Activated CD8-positive, alpha-beta T cell treated with anti-CD3 and anti-CD28 coated beads for 36 hours (primary cell): ENCODE data around the gene COPS3. TPM values are rescaled to one million over a fixed set of nuclear protein-coding genes. Genes with fewer than 3 reads are reported as not detected.

Experiments
- ATAC-seq: fragments of 200-7000 bp; cut with Tn5 transposase; one replicate; pipeline ENCODE4 v1.10.0; 2021; ENCODE audit warnings: mild to moderate bottlenecking, moderate library complexity
- CTCF ChIA-PET: fragments of 350-600 bp; sonication (Branson Sonifier 250); formaldehyde crosslinking; loops from one replicate; lab custom pipeline; 2021; ENCODE audit warnings: antibody characterized with exemption; lab: Charles Lee
- POLR2A ChIA-PET: fragments of 350-600 bp; sonication (Branson Sonifier 250); formaldehyde crosslinking; loops from one replicate; lab custom pipeline; 2021; ENCODE audit warnings: antibody characterized with exemption; lab: Charles Lee
- DNase-seq: peaks from one replicate; pipeline ENCODE4 v3.0.0-alpha.2; 2020
- H3K27ac Mint-ChIP-seq: one replicate; pipeline ENCODE4 v1.8.0; 2021; ENCODE audit warnings: mild to moderate bottlenecking, mixed read lengths
- H3K27me3 Mint-ChIP-seq: one replicate; pipeline ENCODE4 v1.8.0; 2021; ENCODE audit warnings: mixed read lengths
- H3K36me3 Mint-ChIP-seq: one replicate; pipeline ENCODE4 v1.8.0; 2021; ENCODE audit warnings: low read depth, mixed read lengths
- H3K4me1 Mint-ChIP-seq: one replicate; pipeline ENCODE4 v1.8.0; 2021; ENCODE audit warnings: low read depth, mixed read lengths
- H3K4me3 Mint-ChIP-seq: one replicate; pipeline ENCODE4 v1.8.0; 2021; ENCODE audit warnings: mild to moderate bottlenecking, moderate library complexity, mixed read lengths
- H3K9me3 Mint-ChIP-seq: one replicate; pipeline ENCODE4 v1.8.0; 2021; ENCODE audit warnings: mixed read lengths
- intact Hi-C: fragments of 100-400 bp; cut with micrococcal nuclease; formaldehyde crosslinking; loops from one replicate; pipeline ENCODE4 v1.10.0; 2022
- total RNA-seq, 2 experiments: library from RNA; stranded (reverse); gene quantifications; one replicate each; pipeline ENCODE4 v1.2.3, GENCODE V29; 2021
- TF ChIP-seq, protein P1 (sequence below): fragments of 200-600 bp; IDR thresholded peaks from one replicate; pipeline ENCODE4 v1.8.0; 2022; ENCODE audit warnings: antibody characterized with exemption, mild to moderate bottlenecking

Gene COPS3
- total RNA-seq, 2 experiments from 2014 or later: 91.1 to 99.8 TPM

DNA sequence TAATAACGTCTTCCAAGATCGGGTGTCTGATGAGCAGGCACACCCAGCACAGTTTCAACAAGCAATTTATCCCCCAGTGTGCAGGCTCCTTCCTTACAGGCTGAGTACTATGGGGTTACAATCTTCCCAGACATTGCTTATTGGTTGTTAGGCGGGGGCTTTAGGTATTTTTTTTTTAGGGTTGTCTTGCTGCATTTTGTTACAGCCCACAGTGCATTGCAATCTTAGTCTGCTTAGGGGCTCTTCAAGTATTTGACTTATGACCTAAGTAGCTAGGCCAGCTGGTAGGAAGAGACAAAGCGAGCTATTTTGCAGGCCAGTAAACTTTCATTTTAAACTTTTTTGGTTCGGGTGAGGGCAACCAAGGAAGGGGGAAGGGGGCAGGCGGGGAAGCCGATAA lies 80.7 kb downstream of the COPS3 start:
- ChIA-PET POLR2A (interaction anchor here (0.6 to 1.4 kb wide), 4 partner anchors 9 to 72 kb away, joined by 3 read pairs; no protein-coding TSS in a partner anchor), CTCF (interaction anchor here (0.7 kb wide), 1 partner anchor 10 kb away, joined by 3 read pairs; no protein-coding TSS in a partner anchor)
- peaks cover 28% of the 10 kb centered on the region for H3K36me3 Mint-ChIP-seq
- peaks cover 27% of the 10 kb centered on the region for H3K4me1 Mint-ChIP-seq
- H3K27ac Mint-ChIP-seq: no peak overlapping the region
- DNase-seq (no peak), ATAC-seq (no peak)
- no peaks in the 10 kb centered on the region for H3K27me3 Mint-ChIP-seq
- no peak overlapping the region for H3K4me3 Mint-ChIP-seq
- intact Hi-C loops: no loop called here
- TF ChIP-seq, protein P1, sequence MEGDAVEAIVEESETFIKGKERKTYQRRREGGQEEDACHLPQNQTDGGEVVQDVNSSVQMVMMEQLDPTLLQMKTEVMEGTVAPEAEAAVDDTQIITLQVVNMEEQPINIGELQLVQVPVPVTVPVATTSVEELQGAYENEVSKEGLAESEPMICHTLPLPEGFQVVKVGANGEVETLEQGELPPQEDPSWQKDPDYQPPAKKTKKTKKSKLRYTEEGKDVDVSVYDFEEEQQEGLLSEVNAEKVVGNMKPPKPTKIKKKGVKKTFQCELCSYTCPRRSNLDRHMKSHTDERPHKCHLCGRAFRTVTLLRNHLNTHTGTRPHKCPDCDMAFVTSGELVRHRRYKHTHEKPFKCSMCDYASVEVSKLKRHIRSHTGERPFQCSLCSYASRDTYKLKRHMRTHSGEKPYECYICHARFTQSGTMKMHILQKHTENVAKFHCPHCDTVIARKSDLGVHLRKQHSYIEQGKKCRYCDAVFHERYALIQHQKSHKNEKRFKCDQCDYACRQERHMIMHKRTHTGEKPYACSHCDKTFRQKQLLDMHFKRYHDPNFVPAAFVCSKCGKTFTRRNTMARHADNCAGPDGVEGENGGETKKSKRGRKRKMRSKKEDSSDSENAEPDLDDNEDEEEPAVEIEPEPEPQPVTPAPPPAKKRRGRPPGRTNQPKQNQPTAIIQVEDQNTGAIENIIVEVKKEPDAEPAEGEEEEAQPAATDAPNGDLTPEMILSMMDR: no peak
- H3K9me3 Mint-ChIP-seq: no peaks in the 10 kb centered on the region

DNA sequence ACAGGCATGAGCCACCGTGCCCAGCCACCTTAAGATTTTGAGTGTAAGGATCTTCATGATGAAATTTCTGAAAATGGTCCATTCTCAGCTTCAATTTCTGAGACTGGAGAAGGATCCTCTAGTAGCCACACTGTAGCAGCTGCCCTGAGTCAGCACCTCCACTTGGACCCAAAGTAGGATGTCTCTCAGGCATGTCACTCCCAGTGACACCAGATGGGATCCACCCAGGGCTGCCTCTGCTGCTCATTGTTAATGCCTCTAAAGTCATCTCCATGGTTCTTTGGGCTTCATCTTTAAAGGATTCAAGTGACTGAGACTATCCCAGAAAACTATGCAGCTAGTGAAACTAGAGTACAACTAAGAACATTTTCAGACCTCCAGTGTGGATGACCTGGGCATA lies 82.8 kb downstream of the COPS3 start:
- peaks cover 18% of the 10 kb centered on the region for H3K36me3 Mint-ChIP-seq
- ChIA-PET CTCF (interaction anchor here (1.0 to 1.9 kb wide), 2 partner anchors 12 to 56 kb away, joined by 3 to 7 read pairs; no protein-coding TSS in a partner anchor), POLR2A (no interaction called here)
- intact Hi-C loops: no loop called here
- TF ChIP-seq, protein P1: no peak
- no peak overlapping the region for H3K4me3 Mint-ChIP-seq
- H3K4me1 Mint-ChIP-seq: peaks cover 10% of the 10 kb centered on the region
- H3K9me3 Mint-ChIP-seq: no peaks in the 10 kb centered on the region
- ATAC-seq (no peak), DNase-seq (no peak)
- H3K27ac Mint-ChIP-seq: no peak overlapping the region
- no peaks in the 10 kb centered on the region for H3K27me3 Mint-ChIP-seq

DNA sequence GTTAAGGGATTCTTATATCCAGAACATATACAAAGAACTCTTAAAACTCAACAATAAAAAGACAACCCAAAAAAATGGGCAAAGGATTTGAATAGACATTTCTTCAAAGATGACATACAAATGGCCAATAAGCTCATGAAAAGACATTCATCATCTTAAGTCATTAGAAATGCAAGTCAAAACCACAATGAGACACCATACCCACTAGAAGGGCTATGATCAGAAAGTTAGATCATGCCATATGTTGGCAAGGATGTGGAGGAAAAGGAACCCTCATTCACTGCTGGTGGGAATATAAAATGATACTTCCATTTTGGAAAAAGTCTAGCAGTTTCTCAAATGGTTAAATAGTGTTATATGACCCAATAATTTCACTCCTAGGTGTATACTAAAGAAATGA lies 84.3 kb downstream of the COPS3 start:
- POLR2A ChIA-PET: interaction anchor here (1.8 kb wide), 1 partner anchor 8 kb away, joined by 7 read pairs; the partner anchor contains the start of gene PLD6

More for the DNA sequence above, 84.3 kb downstream of the COPS3 start:
- CTCF ChIA-PET: interaction anchor here (1.0 kb wide), 1 partner anchor 8 kb away, joined by 4 read pairs; no protein-coding TSS in a partner anchor
- DNase-seq (no peak), ATAC-seq (no peak)
- intact Hi-C loops: no loop called here
- no peaks in the 10 kb centered on the region for H3K9me3 Mint-ChIP-seq
- H3K4me3 Mint-ChIP-seq: no peak overlapping the region
- H3K36me3 Mint-ChIP-seq: peaks cover 15% of the 10 kb centered on the region
- H3K27me3 Mint-ChIP-seq: no peaks in the 10 kb centered on the region
- peaks cover 7% of the 10 kb centered on the region for H3K4me1 Mint-ChIP-seq
- TF ChIP-seq, protein P1: no peak
- H3K27ac Mint-ChIP-seq: no peak overlapping the region

Other genes starting within 250 kb of the COPS3 start
- gene MPRIP, start 238.8 kb downstream of the COPS3 start, total RNA-seq: 100 to 1,000 TPM; 132 to 135 TPM
- 1 to 10 TPM; 6.1 to 6.2 TPM for gene PLD6, start 74.9 kb downstream of the COPS3 start, total RNA-seq
- 10 to 100 TPM; 15.4 to 17.2 TPM for gene FLCN, start 44.1 kb downstream of the COPS3 start, total RNA-seq
- gene NT5M, start 22.1 kb upstream of the COPS3 start, total RNA-seq: 1 to 10 TPM; 8.3 to 9.4 TPM
- 10 to 100 TPM; 14.2 to 14.7 TPM for gene MED9, start 195.8 kb upstream of the COPS3 start, total RNA-seq
- under 1 TPM; 0.54 to 0.74 TPM for gene RASD1, start 215.1 kb upstream of the COPS3 start, total RNA-seq